GM19452 (cell line): ENCODE measurements around the gene WDR45B.
"Not testable (repeated sequence)": the region's sequence is repeated elsewhere in the genome, so short reads cannot be mapped to it uniquely, and the experiment has no call there.

Experiments
- ATAC-seq: cut with Tn5 transposase; IDR thresholded peaks from one replicate; pipeline ENCODE4 v1.9.1; 2021; ENCODE audit not compliant: unreplicated experiment

WDR45B gene

DNA sequence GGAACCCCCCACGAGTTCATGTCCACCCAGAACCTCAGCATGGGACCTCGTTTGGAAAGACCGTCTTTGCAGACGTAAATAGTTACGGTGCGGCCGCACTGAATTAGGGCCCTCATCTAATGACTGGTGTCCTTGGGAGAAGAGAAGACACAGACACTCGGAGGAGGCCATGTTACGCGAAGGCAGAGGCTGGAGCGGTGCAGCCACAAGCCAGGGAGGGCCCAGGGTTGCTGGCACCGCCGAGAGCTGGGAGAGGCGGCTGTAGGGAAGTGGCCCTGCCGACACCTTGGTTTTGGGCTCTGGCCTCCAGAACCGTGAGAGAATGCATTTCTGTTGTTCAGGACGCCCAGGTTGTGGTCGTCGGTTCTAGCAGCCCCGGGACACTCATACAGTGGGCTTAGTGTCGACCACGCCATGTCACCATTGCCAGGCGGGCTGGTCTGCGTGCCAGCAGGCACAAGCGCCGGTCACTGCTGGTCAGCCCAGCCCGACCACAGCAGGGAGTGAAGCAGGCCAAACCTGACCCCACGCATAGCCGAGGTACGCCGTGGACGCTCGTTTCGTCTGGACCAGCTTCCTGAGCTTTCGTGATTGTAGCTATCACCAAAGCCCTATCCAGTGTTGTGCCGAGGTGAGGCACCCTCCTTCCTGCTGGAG is 10.7 kb upstream of the WDR45B start:
- ATAC-seq = no peak

DNA sequence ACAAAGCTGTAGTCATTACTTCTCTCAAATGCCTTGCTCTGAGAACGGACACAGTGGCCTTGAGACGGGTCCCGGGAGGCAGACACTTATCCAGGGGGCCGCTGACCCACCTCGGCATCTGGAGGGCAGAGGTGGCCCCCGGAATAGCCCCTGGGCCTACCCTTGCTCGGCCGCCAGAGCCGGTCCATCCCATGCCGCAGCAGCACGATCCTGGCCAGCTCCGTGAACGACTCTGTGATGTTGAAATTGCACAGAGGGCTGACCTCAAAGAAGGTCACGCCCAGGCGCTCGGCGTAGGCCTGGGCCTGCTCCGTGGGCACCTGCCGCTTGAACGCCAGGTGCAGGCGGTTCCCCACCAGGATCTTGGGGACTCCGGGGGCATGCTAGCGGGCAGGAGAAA is 10.1 kb upstream of the WDR45B start:
- no peak for ATAC-seq

DNA sequence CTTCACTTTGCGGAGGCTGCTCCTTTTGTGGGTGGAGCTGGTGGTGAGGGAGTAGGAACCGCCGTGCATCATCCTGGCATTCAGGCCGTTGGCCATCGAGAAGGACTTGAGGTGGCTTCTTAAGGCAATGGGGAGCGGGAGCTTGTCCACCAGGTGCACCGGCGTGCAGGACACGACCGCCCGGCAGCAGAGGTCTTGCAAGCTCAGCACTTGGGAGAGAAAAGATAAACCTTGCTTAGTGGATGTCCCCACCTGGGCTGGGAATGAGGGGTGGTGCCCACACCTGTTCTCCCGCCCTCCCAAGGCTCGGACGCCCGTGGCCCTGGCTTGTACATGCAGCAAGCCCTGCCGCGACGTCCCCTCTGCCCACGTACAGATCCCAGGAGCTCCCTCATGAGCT is 9.7 kb upstream of the WDR45B start:
- no peak for ATAC-seq

DNA sequence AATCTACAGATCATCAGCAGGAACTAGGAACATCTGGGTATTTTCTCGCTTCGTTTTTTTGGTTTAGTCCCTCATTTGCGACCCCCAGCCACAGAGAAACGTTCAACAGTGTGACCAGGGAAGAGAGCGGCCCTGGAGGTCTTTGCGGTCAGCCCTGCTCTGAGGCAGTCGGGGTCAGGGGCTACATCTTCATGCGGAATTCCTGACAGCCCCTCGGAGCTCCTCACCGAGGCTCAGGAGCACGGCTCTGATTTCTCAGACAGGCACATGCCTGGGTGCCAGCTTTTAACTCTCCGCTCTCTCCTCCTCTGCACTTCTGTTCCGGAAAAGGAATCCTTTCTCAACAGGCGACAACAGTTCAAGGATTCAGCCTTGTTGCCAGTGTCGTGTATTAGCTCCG is 8.0 kb upstream of the WDR45B start:
- ATAC-seq = no peak

DNA sequence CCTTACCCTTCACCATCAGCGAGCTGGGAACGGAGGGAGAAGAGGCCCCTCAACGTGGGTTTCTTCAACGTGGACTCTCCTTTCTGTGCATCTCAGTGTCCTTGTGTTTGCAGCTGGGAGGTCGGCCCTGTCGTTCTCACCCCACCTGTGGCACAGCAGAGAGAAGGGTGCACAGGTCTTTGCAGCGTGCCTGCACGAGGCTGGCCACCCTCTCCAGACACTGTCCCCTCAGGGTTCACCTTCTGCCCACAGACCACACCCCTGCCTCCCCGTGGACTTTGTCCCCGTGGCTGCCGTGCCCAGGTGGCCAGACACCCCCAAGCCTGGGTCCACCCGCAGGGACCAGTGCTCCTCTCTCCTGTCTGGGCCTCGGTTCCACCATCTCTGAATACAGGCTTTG is 7.3 kb upstream of the WDR45B start:
- no peak for ATAC-seq

DNA sequence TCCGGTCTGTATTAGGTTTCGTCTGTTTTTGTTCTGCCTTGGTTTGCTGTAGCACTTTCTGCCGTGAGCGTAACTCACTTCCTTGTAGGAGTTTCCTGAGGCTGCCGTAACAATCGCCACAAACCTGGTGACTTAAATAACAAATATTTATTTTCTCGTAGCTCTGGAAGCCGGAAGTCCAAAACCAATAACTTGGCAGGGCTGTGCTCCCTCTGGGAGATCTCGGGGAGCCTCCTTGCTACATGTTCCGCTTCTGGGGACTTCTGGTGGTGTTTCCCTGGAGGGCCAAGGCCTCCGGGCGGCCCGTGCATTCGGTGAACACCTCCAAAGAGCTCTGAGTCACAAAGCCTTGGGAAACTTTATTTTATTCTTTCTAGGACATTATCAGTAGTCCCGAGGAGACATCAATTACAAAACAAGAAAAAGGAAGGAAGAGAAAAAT is 6.8 kb upstream of the WDR45B start:
- ATAC-seq = no peak

DNA sequence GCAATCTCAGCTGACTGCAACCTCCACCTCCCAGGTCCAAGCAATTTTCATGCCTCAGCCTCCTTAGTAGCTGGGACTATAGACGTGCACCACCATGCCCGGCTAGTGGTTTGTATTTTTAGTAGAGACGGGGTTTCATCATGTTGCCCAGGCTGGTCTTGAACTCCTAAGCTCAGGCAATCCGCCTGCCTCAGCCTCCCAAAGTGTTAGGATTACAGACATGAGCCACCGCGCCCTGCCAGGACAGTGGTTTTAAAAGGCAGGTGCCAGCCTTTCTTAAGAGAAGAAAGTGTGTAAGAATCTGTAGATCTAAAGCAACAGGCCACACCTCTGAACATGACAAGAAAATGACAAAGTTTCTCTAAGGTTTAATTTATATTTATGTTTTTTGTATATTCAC is 6.4 kb upstream of the WDR45B start:
- not testable (repeated sequence) for ATAC-seq

DNA sequence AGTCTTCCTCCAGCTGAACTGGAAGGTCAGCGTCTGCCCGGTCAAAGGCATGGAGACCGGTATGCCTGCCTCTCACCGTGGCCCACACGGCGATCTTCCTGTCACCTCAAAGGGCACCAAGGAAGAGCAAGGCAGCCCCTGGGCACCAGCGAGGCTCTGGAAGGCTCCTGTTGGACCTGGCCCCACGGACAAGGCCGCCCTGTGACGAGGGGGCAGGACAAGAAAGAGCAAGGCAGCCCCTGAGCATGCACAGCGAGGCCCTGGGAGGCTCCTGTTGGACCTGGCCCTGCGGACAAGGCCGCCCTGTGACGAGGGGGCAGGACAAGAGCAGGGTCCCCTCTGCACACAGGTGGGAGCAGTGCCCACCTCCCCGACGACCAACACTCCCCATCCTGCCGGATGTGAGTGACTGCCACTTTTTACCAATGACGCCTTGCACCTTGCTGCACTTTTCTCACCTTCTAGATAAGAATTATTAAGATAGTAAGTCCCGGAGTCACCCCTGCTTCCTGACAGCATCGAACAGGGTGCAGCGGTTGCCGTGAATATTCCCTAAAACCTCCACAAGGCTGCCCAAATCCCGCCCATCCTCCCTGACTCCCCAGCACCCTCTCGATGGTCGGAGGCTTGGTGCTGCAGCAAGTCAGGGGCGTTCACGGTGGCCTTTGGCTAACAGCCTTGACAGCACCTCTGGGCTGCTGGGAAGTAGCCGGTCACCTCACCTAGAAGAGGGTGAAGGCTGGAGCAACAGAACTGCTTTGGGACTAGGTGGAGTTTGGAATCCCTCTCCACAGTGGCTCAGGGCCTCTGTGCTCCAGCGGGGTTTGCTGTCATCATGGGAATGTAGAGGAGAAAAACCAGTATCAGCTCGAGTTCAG is 5.6 kb upstream of the WDR45B start:
- no peak for ATAC-seq

DNA sequence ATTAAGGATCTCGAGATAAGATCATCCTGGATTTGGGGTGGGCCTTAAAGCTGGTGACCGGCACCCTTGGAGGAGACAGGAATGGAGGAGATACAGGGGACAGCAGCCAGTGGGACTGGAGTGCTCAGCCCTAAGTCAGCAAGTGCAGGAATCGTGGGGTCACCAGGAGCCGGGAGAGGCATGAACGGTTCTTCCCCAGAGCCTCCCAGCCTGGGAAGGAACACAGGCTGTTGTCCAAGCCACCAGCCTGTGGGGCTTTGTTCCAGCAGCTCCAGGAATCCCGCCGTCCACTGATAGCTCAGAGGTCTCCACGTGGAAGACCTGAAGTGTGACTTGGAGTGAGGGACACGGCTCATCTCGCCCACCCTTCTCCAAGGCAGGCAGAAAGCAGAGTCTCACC is 2.5 kb upstream of the WDR45B start:
- ATAC-seq = no peak

DNA sequence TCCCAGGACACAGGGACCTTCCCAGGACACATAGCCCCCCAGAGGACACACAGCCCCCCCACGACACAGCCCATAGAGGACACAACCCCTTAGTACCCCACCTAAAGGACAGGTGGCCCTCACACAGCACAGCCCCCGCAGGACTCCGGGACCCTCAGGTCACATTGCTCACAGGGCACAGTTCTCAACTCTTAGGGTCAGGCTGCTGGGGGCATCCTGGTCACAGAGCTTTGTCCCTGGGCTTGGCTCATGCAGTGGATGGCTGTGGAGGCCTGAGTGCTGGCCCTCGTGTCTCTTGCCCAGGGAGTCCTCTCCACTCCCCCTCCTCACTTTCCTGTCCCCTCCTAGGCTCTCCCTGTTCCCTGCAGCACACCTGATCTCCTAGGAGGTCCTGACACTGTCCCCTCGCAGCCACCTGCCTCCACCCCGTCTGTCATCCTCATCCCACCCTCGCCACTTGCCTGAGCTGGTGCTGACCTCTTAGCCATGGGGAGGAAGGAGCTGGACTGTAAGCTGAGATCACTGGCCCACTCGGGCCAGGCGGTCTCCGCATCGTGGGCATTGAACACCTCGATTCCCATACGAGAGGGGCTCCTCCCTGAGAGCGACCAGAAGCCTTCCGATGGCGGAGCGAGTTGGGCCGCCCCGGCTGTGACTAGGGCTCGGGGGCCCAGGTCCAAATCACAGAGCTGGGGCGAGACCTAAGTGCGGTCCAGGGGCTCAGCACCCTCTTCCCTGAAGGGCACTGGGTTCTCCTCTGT is 1.4 kb upstream of the WDR45B start:
- ATAC-seq = no peak

DNA sequence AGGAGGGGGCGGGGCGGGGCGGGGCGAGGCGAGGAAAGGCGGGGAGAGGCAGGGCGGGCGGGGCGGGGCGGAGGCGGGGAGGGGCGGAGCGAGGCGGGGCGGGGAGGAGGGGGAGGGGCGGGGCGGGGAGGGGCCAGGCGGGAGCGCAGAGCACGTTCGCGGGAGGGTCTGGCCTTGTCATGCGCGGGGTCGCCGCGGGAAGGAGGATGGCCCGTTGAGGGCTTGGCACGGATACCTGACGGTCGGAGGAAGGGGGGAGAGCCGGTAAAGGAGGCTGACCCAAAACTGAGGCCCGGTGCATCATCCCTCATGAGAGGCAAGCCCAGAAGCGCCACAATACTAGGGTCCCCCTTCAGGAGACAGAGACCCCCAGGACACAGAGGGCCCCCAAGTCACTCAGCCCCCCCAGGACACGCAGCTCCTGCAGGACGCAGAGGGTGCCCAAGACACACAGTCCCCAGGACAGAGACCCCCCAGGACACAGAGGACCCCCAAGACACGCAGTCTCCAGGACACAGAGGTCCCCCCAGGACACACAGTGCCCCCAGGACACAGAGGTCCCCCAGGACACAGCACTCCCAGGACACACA is 593 bp upstream of the WDR45B start:
- no peak for ATAC-seq

DNA sequence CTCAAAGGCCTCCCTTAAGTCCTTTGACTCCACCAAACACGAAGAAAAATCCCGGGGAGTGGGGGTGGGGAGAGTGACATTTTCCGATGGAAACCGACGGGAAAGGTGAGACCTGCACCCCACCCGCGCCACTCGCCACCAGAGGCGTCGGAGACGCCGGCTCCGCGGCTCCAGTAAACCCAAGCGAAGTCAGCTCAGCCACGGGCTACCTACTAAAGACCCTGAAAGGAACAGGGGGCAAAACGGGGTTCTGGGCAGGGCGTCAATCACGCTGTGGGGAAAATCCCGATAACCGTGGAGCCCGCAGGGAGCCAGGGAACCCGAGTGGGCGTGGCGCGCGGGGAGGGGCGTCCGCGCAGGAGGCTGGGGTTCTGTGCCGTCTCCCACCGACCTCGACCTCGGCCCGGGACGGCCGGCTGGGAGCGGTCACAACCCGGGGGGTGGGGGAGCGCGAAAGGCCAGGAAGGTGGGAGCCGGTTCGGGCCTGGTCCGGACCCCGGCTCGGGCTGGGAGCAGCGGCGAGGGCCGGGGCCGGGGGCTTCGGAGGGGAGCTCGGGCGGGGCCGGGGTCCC is 565 bp downstream of the WDR45B start:
- peak; percentile 27 for ATAC-seq

DNA sequence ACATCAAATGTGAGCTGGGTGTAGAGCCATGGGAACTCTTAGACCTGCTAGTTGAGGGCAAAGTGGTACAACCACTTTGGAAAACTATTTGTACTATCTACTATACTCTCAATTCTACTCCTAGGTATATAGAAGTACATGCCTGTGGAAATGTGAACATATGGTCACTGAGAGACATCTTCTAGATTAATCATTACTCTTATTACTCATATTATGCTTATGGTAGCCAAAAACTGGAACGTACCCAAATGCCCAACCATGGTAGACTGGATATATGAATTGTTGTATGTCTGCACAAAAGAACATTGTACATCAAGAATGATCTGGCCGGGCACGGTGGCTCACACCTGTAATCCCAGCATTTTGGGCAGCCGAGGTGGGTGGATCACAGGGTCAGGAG is 2.7 kb downstream of the WDR45B start:
- no peak for ATAC-seq

DNA sequence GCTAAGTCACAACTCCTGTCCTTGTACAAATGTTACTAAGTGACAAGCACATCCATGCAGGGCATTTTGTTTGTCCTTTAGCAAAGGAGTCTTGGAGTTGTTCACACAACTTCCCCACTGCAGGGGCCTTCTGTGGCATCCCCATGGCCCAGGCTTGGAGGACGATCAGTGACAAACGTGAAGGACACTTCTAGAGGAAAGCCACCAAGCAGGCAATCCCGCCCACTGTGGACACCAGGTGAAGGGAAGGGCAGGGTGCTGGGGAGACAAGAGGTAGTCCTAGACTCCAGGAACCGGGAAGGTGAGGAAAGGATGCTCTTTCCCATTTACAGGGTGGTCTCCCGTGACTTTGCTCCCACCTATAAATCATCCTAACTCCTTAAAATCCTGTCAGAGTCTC is 4.1 kb downstream of the WDR45B start:
- ATAC-seq = no peak

DNA sequence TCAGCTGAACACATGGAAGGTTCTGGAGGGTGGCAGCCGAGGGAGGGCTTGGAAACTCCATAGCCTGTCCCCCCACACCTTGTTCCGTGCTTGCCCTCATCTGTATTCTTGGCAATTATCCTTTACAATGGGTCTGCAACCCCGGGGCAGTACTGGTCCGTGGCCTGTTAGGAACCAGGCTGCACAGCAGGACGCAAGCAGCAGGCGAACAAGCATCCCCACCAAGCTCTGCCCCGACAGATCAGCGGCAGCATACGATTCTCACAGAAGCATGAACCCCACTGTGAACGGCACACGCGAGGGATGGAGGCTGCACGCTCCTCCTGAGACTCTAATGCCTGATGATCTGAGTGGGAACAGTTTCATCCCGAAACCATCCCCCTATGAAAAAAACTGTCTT is 6.2 kb downstream of the WDR45B start:
- no peak for ATAC-seq

DNA sequence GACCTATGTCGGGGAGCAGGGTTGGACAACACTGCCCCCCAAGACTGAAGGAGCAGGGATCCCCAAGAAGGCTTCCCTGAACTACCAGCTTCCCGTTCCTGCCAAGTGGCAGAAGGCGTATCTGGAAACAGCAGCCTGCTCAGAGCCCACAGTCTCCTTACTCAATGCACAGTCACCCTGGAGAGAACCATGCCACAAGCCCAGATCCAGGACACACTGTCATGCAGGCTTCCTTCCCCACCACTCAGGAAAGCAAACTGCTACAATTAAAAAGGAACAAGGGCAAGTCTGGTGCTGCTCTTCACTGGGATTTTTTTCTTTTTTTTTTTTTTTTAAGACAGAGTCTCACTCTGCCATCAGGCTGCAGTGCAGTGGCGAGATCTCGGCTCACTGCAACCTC is 8.2 kb downstream of the WDR45B start:
- no peak for ATAC-seq

DNA sequence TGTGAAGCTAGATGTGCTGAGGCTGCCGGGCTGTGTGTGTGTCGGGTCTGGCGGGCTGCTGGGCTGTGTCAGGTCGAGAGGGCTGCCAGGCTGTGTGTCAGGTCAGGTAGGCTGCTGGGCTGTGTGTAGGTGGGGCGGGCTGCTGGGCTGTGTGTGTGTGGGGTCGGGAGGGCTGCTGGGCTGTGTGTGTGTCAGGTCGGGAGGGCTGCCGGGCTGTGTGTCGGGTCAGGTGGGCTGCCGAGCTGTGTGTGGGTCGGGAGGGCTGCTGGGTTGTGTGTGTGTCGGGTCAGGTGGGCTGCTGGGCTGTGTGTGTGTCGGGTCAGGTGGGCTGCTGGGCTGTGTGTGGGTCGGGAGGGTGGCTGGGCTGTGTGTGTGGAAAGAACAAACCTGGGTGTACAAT is 8.6 kb downstream of the WDR45B start:
- ATAC-seq = no peak

DNA sequence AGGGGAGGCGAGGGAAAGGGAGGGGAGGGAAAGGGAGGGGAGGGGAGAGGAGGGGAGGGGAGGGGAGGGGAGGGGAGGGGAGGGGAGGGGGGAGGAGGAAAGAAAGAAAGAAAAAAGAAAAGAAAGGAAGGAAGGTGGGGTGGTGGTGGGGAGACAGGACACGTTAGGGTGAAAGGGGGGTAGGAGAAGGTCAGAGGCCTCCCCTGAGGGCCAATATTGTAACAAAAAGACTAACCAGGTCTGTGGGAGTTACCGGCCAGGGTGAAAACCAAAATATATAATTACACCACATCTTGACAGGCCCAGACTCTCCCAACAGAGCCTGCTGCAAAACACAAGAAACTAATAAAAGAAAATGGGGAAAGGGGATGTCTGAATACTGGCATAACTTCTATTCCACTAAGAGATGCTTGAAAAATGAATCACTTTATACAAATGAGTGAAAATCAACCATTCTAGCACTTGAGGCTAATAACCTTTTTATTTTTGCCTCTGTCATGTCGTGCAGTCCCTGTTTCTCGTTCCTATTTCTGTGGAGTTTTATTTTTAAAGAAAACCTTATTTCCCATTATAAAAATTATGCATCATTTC is 10.0 kb downstream of the WDR45B start:
- ATAC-seq = no peak

DNA sequence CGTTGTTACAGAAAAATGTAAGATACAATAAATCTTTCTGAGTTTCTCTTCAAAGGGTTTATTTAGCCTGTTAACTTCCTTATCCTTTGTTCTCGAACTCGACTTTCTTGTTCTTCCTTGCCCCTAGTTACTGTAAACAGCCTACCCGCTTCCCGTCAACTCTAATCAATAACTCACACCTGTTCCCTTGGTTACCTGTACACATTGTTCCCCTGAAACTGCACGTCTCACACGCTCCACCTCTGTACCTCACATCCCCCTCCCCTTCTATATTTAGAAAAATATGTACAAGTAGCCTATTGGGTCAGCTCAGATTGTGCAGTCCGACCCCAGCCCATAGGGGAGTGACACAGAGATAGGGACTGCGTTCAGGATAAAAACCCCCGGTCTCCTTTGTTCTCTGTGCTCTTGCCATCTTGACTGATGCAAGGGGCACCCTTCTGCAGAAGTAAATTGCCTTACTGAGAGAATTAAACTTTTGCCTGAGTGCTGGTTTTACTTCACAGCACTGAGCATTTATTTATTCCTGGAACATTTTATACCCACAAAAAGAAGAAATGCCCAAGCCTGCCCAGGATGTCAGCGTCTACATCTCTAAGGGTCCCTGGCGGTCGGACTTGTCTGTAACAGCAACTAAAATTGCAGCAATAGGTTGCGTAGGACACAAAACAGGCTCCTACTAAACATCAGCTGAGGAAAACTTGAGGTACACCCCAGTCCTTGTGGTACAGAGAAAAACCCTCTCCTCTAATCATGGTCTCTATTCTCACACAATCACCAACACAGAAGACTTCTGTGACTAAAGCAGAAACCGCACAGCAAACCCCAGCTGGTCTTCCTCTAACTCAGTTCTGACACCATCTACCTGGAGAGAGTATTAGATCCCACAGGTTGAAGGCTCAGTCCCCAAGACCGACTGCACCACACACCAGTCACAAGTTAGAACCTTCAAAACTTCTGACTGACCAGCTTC is 11.3 kb downstream of the WDR45B start:
- no peak for ATAC-seq

DNA sequence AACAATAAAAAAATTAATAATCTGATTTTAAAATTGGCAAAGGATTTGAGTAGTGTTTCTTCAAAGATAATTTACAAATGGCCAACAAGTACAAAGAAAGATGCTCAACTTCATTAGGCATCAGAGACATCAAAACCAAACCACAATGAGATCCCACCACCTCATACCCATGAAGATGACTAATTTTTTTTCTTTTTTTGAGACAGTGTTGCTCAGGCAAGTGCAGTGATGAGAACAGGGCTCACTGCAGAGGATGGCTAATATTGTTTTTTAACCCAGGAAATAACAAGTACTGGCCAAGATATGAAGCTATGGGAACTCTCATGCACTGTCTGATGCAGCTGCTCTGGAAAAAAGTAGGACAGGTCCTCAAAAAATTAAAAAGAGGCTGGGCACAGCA is 14.9 kb downstream of the WDR45B start:
- no peak for ATAC-seq
